ENCODE data around the gene COLQ. TPM values are rescaled to one million over a fixed set of nuclear protein-coding genes. Genes with fewer than 3 reads are reported as not detected.
"Not testable (repeated sequence)": the region's sequence is repeated elsewhere in the genome, so short reads cannot be mapped to it uniquely, and the experiment has no call there.

Gene COLQ
- total RNA-seq, 1 experiment from 2014 or later, result not detected

DNA sequence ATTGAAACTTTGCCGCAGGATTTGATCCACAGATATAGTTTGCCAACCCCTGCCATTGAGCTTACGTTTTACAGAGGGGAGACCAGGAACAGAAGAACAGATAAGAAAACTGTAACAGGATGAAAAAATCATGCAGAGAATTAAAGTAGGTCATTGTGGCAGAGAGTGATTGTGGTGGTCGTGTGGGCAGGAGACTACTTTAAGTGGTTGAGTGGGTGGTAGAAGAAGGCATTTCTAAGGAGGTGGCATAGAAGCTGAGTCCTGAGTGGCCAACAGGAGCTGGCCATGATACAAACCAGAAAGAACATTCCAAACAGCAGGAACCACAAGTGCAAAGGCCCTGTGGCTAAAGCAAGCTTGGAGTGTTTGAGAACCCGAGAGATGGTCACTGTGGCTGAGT is 34.5 kb downstream of the COLQ start:
- H3K4me3 ChIP-seq (ENCODE audit: low read depth, low read length), result no peak overlapping the region
- no peaks in the 10 kb centered on the region for H3K9me3 ChIP-seq
- no peak for DNase-seq
- Mint-ChIP-seq H3K27ac (ENCODE audit: unreplicated experiment) (no peak overlapping the region), H3K27me3 (ENCODE audit: insufficient read depth, unreplicated experiment) (peaks cover 8% of the 10 kb centered on the region), H3K4me1 (ENCODE audit: low read depth, unreplicated experiment) (no peaks in the 10 kb centered on the region), H3K9me3 (ENCODE audit: unreplicated experiment) (no peaks in the 10 kb centered on the region), H3K36me3 (ENCODE audit: insufficient read depth, unreplicated experiment) (no peaks in the 10 kb centered on the region), H3K4me3 (ENCODE audit: unreplicated experiment) (no peak overlapping the region)
- H3K4me1 ChIP-seq, result no peaks in the 10 kb centered on the region
- no TSS peak for BruUV-seq (replicated peaks)
- ChIA-PET CTCF (no interaction called here), POLR2A (no interaction called here)
- TF ChIP-seq, protein P1, sequence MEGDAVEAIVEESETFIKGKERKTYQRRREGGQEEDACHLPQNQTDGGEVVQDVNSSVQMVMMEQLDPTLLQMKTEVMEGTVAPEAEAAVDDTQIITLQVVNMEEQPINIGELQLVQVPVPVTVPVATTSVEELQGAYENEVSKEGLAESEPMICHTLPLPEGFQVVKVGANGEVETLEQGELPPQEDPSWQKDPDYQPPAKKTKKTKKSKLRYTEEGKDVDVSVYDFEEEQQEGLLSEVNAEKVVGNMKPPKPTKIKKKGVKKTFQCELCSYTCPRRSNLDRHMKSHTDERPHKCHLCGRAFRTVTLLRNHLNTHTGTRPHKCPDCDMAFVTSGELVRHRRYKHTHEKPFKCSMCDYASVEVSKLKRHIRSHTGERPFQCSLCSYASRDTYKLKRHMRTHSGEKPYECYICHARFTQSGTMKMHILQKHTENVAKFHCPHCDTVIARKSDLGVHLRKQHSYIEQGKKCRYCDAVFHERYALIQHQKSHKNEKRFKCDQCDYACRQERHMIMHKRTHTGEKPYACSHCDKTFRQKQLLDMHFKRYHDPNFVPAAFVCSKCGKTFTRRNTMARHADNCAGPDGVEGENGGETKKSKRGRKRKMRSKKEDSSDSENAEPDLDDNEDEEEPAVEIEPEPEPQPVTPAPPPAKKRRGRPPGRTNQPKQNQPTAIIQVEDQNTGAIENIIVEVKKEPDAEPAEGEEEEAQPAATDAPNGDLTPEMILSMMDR (IDR thresholded peaks at IDR 0.05; ENCODE audit: insufficient read depth in 1 of 2, low read depth in 1 of 2, low read length in 1 of 2, severe bottlenecking in 1 of 2, unreplicated experiment in 1 of 2), result no peak
- intact Hi-C loops (cut with micrococcal nuclease; ENCODE audit: unreplicated experiment), result no loop called here
- no peaks in the 10 kb centered on the region for H3K27me3 ChIP-seq (replicated peaks; ENCODE audit: control insufficient read depth, insufficient read depth, low read length)
- H3K36me3 ChIP-seq (ENCODE audit: control insufficient read depth, insufficient read depth, low read length), result no peaks in the 10 kb centered on the region

DNA sequence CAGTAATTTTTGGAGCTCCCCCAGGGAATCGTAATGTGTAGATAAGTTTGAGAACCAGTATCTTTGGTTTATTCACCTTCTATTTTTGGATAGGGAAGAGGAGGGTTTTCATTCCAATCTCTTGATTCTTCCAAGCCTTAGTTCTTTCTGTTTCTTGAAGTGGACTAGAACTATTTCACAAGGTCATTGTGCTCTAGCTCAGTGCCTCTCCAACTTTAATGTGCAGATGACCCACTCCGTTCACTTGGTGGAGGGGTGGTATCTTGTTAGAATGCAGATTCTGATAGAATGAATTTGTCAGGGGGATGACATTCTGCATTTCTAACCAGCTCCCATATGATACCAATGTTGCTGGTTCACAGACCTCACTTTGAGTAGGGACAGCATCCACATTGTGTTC is 35.5 kb downstream of the COLQ start:
- H3K9me3 Mint-ChIP-seq (ENCODE audit: unreplicated experiment), result no peaks in the 10 kb centered on the region
- H3K27me3 Mint-ChIP-seq (ENCODE audit: insufficient read depth, unreplicated experiment), result peaks cover 8% of the 10 kb centered on the region
- Histone ChIP-seq H3K36me3 (ENCODE audit: control insufficient read depth, insufficient read depth, low read length) (no peaks in the 10 kb centered on the region), H3K4me1 (no peaks in the 10 kb centered on the region), H3K27me3 (replicated peaks; ENCODE audit: control insufficient read depth, insufficient read depth, low read length) (no peaks in the 10 kb centered on the region), H3K9me3 (no peaks in the 10 kb centered on the region), H3K4me3 (ENCODE audit: low read depth, low read length) (no peak overlapping the region)
- no peaks in the 10 kb centered on the region for H3K36me3 Mint-ChIP-seq (ENCODE audit: insufficient read depth, unreplicated experiment)
- no peak overlapping the region for H3K4me3 Mint-ChIP-seq (ENCODE audit: unreplicated experiment)
- BruUV-seq (replicated peaks), result no TSS peak
- intact Hi-C loops (cut with micrococcal nuclease; ENCODE audit: unreplicated experiment), result no loop called here
- TF ChIP-seq, protein P1 (IDR thresholded peaks at IDR 0.05; ENCODE audit: insufficient read depth in 1 of 2, low read depth in 1 of 2, low read length in 1 of 2, severe bottlenecking in 1 of 2, unreplicated experiment in 1 of 2), result no peak
- H3K27ac Mint-ChIP-seq (ENCODE audit: unreplicated experiment), result no peak overlapping the region
- ChIA-PET CTCF (no interaction called here), POLR2A (no interaction called here)
- DNase-seq, result no peak
- no peaks in the 10 kb centered on the region for H3K4me1 Mint-ChIP-seq (ENCODE audit: low read depth, unreplicated experiment)

DNA sequence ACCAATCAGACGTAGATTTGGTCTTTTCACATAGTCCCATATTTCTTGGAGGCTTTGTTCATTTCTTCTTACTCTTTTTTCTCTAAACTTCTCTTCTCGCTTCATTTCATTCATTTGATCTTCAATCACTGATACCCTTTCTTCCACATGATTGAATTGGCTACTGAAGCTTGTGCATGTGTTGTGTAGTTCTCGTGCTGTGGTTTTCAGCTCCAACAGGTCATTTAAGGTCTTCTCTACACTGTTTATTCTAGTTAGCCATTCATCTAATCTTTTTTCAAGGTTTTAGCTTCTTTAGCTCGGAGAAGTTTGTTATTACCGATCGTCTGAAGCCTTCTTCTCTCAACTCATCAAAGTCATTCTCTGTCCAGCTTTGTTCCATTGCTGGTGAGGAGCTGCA is 37.0 kb downstream of the COLQ start:
- H3K9me3 ChIP-seq; H3K27ac Mint-ChIP-seq (ENCODE audit: unreplicated experiment); intact Hi-C loops (cut with micrococcal nuclease; ENCODE audit: unreplicated experiment); POLR2A ChIA-PET; DNase-seq; H3K36me3 Mint-ChIP-seq (ENCODE audit: insufficient read depth, unreplicated experiment); H3K27me3 Mint-ChIP-seq (ENCODE audit: insufficient read depth, unreplicated experiment); H3K4me1 Mint-ChIP-seq (ENCODE audit: low read depth, unreplicated experiment); BruUV-seq (replicated peaks); H3K9me3 Mint-ChIP-seq (ENCODE audit: unreplicated experiment); H3K4me1 ChIP-seq; H3K4me3 ChIP-seq (ENCODE audit: low read depth, low read length); H3K36me3 ChIP-seq (ENCODE audit: control insufficient read depth, insufficient read depth, low read length); CTCF ChIA-PET; H3K4me3 Mint-ChIP-seq (ENCODE audit: unreplicated experiment); H3K27me3 ChIP-seq (replicated peaks; ENCODE audit: control insufficient read depth, insufficient read depth, low read length): not testable (repeated sequence)
